KMS-11 (cell line): ENCODE results near the gene MINDY4B.

Experiments
- H2AFZ ChIP-seq: fragments of 200-600 bp; sonication (generic); 2 replicates; pipeline ENCODE4 v1.6.1; 2016; ENCODE audit warnings: antibody characterized with exemption, mixed run types, low read depth
- H3K27ac ChIP-seq: fragments of 200-600 bp; sonication (generic); 2 replicates; pipeline ENCODE4 v1.6.1; 2016; ENCODE audit warnings: mild to moderate bottlenecking, mixed run types
- H3K27me3 ChIP-seq: fragments of 200-600 bp; sonication (generic); 2 replicates; pipeline ENCODE4 v1.6.1; 2017; ENCODE audit warnings: mild to moderate bottlenecking, low read depth, mixed run types, moderate library complexity; ENCODE audit not compliant: insufficient read depth
- H3K36me3 ChIP-seq: fragments of 200-600 bp; sonication (generic); 2 replicates; pipeline ENCODE4 v1.6.1; 2017; ENCODE audit warnings: mild to moderate bottlenecking, mixed run types; ENCODE audit not compliant: insufficient read depth
- H3K4me1 ChIP-seq: fragments of 200-600 bp; sonication (generic); 2 replicates; pipeline ENCODE4 v1.6.1; 2016; ENCODE audit warnings: mild to moderate bottlenecking, low read depth, mixed run types; ENCODE audit not compliant: poor library complexity, severe bottlenecking
- H3K4me2 ChIP-seq: fragments of 200-600 bp; sonication (generic); 2 replicates; pipeline ENCODE4 v1.7.0; 2016; ENCODE audit warnings: mild to moderate bottlenecking, mixed run types
- H3K4me3 ChIP-seq: fragments of 200-600 bp; sonication (generic); IDR thresholded peaks from 2 replicates; pipeline ENCODE4 v1.6.1; 2017; ENCODE audit warnings: low read depth, low read length, mixed read lengths; ENCODE audit not compliant: insufficient read depth
- H3K79me2 ChIP-seq: fragments of 200-600 bp; sonication (generic); 2 replicates; pipeline ENCODE4 v1.6.1; 2016; ENCODE audit warnings: low read depth, mixed run types; ENCODE audit not compliant: insufficient read depth
- H3K9ac ChIP-seq: fragments of 200-600 bp; sonication (generic); 2 replicates; pipeline ENCODE4 v1.6.1; 2016; ENCODE audit warnings: mild to moderate bottlenecking, mixed run types
- H4K20me1 ChIP-seq: fragments of 200-600 bp; sonication (generic); 2 replicates; pipeline ENCODE4 v1.6.1; 2016; ENCODE audit warnings: mild to moderate bottlenecking, mixed run types; ENCODE audit not compliant: insufficient read depth
- TF ChIP-seq, protein P1 (sequence below): fragments of 200-600 bp; sonication (generic); conservative IDR thresholded peaks from 2 replicates; pipeline ENCODE4 v1.6.1; 2017; ENCODE audit warnings: low read depth, mild to moderate bottlenecking, antibody characterized with exemption, low read length, moderate library complexity, mixed read lengths

MINDY4B gene

GRCh38 chr3:150890831-150891230 lies 14.4 kb downstream of the MINDY4B start:
- TF ChIP-seq, protein P1, sequence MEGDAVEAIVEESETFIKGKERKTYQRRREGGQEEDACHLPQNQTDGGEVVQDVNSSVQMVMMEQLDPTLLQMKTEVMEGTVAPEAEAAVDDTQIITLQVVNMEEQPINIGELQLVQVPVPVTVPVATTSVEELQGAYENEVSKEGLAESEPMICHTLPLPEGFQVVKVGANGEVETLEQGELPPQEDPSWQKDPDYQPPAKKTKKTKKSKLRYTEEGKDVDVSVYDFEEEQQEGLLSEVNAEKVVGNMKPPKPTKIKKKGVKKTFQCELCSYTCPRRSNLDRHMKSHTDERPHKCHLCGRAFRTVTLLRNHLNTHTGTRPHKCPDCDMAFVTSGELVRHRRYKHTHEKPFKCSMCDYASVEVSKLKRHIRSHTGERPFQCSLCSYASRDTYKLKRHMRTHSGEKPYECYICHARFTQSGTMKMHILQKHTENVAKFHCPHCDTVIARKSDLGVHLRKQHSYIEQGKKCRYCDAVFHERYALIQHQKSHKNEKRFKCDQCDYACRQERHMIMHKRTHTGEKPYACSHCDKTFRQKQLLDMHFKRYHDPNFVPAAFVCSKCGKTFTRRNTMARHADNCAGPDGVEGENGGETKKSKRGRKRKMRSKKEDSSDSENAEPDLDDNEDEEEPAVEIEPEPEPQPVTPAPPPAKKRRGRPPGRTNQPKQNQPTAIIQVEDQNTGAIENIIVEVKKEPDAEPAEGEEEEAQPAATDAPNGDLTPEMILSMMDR: no peak
- no peak overlapping the region for H3K27ac ChIP-seq
- no peak overlapping the region for H2AFZ ChIP-seq
- no peak overlapping the region for H3K4me3 ChIP-seq
- H4K20me1 ChIP-seq: no peaks in the 10 kb centered on the region
- no peaks in the 10 kb centered on the region; the same call in 1 of the 2 replicates for H3K36me3 ChIP-seq
- no peaks in the 10 kb centered on the region for H3K27me3 ChIP-seq
- no peak overlapping the region for H3K9ac ChIP-seq
- H3K79me2 ChIP-seq: no peaks in the 10 kb centered on the region
- no peak overlapping the region for H3K4me2 ChIP-seq
- no peaks in the 10 kb centered on the region for H3K4me1 ChIP-seq

- Histone ChIP-seq H3K27ac (no peak overlapping the region), H3K27me3 (no peaks in the 10 kb centered on the region)
Observed at GRCh38 chr3:150890295-150890694, 14.9 kb downstream of the MINDY4B start.

DNA sequence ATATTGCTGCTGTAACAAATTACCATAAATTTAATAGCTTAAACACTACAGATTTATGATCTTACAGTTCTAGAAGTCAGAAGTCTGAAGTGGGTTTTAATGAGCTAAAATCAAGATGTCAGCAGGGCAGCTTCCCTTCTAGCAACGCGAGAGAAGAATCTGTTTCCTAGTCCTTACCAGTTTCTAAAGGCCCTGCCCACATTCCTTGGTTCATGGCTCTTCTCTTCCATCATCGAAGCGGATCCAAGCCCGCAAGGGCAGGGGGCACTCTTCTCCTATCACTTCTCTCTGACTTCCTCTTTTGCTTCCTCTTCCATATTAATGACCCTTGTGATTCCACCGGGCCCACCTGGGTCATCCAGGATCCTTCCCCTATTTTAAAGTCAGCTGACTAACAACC lies 16.1 kb downstream of the MINDY4B start:
- Histone ChIP-seq H3K27ac (no peak overlapping the region), H3K79me2 (no peaks in the 10 kb centered on the region), H4K20me1 (no peaks in the 10 kb centered on the region), H3K36me3 (no peaks in the 10 kb centered on the region), H3K27me3 (no peaks in the 10 kb centered on the region), H3K4me2 (no peak overlapping the region), H3K9ac (no peak overlapping the region), H2AFZ (no peak overlapping the region), H3K4me3 (no peak overlapping the region), H3K4me1 (no peaks in the 10 kb centered on the region)
- TF ChIP-seq, protein P1: no peak

More at GRCh38 chr3:150890295-150890694, 14.9 kb downstream of the MINDY4B start:
- H3K4me1 ChIP-seq: no peaks in the 10 kb centered on the region
- no peaks in the 10 kb centered on the region; the same call in 1 of the 2 replicates for H3K36me3 ChIP-seq
- H3K4me2 ChIP-seq: no peak overlapping the region
- H3K4me3 ChIP-seq: no peak overlapping the region
- H3K9ac ChIP-seq: no peak overlapping the region
- H3K79me2 ChIP-seq: no peaks in the 10 kb centered on the region
- H2AFZ ChIP-seq: no peak overlapping the region
- H4K20me1 ChIP-seq: no peaks in the 10 kb centered on the region
- TF ChIP-seq, protein P1: no peak

DNA sequence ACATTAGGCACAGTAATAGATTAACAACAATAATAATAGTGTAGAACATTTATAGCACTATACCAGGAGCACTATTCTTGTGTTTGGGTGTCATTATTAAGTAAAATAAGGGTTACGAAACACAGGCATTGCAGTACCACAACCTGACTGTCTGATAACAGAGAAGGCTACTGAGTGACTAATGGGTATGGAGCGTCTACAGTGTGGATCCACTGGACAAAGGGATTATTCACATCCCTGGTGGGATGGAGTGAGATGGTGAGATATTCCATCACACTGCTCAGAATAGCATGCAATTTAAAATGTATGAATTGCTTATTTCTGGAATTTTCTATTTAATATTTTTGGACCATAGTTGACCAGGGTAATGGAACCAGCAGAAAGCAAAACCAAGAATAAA lies 18.2 kb downstream of the MINDY4B start:
- H3K79me2 ChIP-seq: no peaks in the 10 kb centered on the region
- H3K27ac ChIP-seq: no peak overlapping the region
- H3K4me1 ChIP-seq: no peaks in the 10 kb centered on the region
- H3K27me3 ChIP-seq: no peaks in the 10 kb centered on the region
- H3K4me3 ChIP-seq: no peak overlapping the region
- TF ChIP-seq, protein P1: no peak
- H4K20me1 ChIP-seq: no peaks in the 10 kb centered on the region
- H3K4me2 ChIP-seq: no peak overlapping the region
- no peak overlapping the region for H2AFZ ChIP-seq
- no peak overlapping the region for H3K9ac ChIP-seq
- no peaks in the 10 kb centered on the region for H3K36me3 ChIP-seq
